GM18907 (cell line): ENCODE data around the gene ENO1.
"Not testable (repeated sequence)": the region's sequence is repeated elsewhere in the genome, so short reads cannot be mapped to it uniquely, and the experiment has no call there.

Experiments used
- ATAC-seq: cut with Tn5 transposase; IDR thresholded peaks from one replicate; pipeline ENCODE4 v1.9.1; 2021; ENCODE audit warnings: mild to moderate bottlenecking, moderate library complexity; ENCODE audit not compliant: unreplicated experiment

ENO1 gene

DNA sequence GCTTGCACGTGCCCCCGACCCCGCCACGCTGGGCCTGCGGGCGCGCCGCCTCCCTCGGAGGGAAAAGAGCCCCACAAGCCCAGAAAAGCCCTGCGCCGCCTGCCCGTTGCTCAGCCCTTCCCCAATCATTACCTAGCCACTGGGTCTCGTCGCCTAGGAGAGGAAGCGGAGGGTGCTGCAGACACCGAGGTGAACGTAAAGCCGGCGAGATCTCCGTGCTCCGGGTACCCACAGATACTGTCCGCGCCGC is at the start of gene ENO1:
Gene ENO1 (minus strand): TSS at position 239 of the 250 bp plus-strand sequence. CDS start 3,778 bp downstream, outside the sequence.
- ATAC-seq: no peak

DNA sequence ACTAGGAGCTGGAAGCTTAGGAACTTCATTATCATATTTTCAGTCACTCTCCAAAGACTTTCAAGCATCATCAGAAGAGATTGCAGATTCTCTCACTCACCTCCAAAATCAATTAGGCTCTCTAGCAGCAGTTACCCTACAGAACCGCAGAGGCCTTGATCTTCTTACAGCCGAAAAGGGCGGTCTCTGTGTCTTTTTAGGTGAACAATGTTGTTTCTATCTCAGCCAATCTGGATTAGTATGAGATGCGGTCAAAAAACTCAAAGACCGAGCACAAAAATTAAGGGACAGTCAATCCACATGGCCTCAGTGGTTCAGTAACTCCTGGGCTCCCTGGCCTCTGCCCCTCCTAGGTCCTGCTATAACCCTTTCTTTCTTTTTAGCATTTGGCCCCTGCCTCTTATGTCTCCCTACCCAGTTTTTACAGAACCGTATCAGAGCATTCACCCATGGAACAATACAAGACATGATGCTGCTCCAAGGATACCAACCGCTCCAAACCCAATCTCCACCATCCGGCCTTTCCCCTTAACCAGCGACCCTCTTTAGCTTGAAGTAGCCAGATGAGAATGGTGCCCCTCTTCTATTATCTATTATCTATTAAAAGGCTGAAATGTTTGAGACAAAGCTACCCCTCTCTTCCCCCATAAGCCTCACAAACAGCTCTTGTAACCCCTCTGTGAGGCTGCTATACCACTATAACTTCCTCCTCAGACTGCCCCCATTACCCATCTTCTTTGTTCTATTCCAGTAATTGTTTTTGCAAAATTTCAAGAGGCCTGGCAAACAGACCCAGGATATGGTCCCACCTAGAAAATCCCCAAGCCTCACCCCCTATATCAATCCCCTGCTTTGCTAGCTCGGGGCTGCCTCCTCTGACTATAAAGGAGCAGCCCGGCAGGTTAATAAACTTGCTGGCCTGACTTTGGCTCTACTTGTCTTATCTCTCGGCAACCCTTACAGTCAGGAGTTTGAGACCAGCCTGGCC is 48.5 kb upstream of the ENO1 start:
- ATAC-seq: no peak

DNA sequence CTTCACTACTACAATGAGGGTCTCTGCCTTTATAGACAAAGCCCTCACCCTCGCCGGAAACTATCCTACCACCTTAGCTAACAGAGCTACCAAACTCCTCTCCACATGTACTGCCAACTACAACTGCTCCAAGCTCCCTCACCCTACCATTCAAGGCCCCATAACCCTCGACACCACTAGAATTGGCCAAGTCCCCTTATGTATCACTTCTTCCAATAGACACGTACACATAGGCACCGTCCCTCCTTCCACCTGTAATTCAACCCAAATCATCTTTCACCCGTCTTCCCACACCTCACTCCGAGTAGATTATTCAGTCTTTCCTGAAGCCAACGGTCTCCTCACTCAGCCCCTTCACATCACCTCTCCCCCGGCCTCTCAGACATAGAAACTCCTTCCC is 47.5 kb upstream of the ENO1 start:
- no peak for ATAC-seq

DNA sequence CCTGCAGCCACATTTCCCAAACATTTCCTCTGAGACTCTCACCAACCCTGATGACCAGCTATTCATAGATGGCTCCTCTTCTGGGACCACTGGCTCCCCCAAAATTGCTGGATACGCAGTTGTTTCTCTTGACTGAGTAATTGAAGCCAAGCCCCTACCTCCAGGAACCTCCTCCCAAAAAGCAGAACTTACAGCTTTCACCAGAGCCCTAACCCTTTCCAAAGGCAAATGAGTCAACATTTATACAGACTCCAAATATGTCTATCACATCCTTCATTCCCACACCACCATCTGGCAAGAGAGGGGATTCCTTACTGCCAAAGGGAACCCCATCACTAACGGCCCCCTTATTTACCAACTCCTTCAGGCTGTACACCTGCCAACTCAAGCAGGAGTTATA is 46.9 kb upstream of the ENO1 start:
- no peak for ATAC-seq

DNA sequence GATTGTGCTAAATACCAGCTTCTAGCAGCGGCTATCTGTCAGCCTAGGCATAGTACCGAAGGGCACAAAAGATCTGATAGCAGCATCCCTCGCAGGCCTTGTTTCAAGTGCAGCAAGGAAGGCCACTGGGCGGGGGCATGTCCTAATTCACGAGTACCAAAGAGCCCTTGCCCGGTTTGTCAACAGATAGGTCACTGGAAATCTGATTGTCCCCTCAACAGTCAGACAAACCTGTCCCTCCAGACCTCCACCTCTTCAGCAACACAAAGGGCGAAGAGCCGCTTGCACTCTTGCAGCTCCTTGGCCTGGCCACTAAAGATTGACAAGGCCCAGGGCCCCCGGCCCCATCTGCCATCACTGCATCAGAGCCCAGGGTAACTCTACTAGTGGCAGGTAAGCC is 44.5 kb upstream of the ENO1 start:
- ATAC-seq: no peak

DNA sequence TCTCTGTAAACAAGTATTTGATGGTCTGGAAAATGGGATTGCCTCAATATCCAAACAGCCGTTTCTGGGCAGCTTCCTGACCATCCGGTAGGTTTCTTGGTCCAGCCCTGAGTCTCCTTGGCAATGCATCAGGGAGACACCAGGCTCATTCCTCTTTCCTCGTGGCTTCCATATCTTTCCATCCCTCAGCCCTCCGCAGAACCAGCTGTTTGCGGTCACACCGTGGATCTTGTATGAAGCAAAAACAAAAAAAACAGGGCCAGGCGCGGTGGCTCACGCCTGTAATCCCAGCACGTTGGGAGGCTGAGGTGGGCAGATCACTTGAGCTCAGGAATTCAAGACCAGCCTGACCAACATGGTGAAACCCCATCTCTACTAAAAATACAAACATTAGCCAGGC is 39.0 kb upstream of the ENO1 start:
- not testable (repeated sequence) for ATAC-seq

DNA sequence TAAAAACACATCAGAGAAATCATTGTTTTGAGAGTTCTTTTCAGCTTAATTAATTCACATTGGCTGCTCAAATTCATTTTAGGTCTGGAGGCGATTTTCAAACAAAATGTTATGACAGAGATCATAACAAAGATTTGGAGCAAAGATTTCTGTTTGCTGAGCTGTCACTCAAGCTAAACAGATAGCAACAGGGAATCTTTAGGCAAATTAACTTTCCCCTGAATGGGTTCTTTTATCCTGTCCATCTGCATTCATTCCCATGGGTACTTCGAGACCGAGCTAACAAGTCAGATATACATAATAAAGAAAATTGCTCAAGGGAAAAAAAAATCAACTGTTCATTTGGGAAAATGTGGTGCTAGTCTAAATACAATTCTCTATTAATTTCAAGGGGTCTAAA is 37.0 kb upstream of the ENO1 start:
- no peak for ATAC-seq

DNA sequence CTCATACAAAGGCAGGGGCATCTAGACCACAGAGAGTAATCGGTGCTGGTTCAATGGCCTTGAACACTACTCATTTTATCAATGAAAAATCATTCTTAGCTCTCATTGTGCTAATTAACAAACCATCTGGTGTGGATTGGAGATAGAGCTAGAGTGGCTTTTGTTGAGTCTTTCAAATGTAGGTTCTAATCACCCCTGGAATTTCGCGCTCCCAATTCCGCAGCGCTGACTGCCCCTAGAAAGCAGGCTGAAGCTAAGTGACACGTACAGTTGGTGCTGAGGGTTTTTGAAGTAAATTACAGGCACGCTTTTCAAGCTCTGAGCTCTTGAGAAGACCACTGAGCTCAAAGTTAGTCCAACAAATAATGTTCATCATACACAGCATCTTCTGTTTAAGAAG is 36.0 kb upstream of the ENO1 start:
- ATAC-seq: no peak

DNA sequence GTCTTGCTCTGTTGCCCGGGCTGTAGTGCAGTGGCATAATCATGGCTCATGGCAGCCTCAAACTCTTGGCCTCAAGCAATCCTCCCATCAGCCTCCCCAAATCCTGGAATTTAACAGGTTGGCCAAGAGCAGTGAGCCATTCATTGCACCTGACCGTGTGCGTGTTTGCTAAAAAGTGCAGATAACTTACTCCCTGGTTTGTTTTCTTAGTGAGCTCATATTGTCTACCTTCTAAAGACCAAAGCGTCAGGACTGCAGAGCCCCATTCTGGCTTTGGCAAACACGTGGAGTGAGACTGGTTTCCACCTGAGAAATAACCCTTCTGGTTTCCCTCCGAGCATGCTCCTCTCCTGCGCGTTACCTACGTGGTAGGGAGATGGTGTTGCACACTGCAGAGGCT is 35.0 kb upstream of the ENO1 start:
- no peak for ATAC-seq

DNA sequence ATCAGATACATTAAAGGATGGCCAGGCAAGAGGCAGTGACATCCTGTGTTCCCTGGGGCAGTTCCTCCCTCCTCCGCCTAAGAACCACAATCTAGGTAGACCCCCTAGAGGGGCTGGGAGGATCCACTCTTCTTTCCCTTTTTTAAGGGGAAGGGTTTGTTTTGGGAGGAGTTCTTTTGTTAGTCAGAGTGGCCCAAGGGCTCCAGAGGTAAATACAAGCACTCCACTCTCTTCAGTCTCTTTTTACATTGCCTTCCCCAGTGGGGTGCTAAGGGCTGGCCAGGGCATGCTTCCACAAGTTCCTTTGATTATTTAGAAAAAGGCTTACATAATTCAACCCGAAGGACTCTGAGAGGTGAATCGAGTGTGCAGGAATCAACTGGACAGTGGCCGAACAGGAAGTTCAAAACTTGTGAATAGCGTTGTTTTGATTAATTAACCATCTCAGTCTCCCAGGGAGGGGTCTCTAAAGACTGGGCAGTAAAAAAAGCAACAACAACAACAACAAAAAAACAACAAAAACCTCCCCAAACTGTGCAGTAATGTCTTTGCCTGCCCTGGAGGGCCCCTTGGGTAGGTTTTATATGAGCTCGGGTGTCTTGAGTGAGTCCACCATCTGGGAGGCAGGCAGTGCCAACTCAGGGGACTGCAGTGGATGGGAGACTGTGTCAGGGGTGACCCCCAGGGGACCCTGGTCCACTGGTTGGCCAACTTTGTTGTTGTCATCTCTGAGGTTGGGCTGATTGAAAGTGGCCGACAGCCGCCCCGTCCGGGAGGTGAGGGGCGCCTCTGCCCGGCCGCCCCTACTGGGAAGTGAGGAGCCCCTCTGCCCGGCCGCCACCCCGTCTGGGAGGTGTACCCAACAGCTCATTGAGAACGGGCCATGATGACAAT is 33.2 kb upstream of the ENO1 start:
- ATAC-seq: no peak

DNA sequence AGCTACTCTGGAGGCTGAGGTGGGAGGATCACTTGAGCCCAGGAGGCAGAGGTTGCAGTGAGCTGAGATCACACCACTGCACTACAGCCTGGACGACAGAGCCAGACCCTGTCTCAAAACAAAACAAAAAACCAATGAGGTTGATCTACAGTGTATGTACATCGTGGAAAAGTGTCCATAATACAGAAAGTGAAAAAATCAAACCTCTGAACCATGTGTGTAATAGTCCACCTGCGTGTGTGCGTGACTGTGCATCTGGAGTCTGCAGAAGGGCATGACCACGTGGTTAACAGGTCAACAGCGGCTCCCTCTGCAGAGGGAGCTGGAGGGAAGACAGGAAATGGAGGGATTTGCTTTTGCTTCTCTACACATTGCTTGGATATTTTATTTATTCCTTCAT is 32.4 kb upstream of the ENO1 start:
- no peak for ATAC-seq

DNA sequence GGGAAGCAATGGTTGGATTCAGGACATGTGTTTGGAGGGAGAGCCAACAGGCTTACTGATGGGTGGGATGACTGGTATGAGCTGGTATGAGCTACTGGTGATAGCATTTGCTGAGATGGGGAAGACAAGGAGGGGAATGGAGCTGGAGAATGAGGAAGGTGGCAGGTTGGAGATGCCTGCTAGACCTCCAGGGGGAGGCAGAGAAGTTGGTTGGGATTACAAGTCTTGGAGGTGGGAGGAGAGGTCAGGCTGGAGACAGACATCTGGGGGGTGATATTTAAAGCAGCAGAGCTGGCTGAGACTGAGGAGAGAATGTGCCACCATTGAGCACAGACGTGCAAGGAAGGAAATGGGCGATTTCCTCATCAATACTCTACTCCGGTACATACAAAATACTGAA is 31.8 kb upstream of the ENO1 start:
- no peak for ATAC-seq

DNA sequence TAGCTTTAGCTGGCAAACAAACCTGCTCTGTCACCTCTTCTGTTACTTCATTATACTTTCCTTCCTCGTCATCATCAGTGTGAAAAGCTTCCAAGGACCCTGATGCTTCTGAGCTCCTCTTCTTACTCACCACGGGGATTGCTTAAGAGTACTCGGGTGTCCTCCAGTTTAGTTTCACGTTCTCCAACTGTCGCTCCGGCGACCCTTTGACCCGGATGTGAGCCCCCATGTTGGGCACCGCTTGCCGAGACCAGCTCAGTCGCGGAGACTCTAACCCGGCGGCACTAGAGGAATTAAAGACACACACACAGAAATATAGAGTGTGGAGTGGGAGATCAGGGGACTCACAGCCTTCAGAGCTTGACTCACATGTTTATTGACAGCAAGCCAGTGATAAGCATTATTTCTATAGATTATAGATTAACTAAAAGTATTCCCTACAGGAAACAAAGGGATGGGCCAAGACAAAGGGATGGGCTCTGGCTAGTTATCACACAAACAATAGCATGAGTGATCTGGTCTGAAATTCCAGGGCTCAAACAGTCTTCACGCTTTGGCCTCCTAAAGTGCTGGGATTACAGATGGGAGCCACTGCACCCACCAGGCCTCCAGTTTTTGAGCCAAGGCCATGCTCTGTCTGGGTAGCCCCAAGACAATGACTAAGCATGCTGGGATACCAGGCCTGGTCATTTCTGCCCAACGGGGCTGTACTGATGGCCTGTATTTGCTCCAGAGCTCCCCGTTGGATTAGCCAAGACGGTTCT is 30.1 kb upstream of the ENO1 start:
- no peak for ATAC-seq

DNA sequence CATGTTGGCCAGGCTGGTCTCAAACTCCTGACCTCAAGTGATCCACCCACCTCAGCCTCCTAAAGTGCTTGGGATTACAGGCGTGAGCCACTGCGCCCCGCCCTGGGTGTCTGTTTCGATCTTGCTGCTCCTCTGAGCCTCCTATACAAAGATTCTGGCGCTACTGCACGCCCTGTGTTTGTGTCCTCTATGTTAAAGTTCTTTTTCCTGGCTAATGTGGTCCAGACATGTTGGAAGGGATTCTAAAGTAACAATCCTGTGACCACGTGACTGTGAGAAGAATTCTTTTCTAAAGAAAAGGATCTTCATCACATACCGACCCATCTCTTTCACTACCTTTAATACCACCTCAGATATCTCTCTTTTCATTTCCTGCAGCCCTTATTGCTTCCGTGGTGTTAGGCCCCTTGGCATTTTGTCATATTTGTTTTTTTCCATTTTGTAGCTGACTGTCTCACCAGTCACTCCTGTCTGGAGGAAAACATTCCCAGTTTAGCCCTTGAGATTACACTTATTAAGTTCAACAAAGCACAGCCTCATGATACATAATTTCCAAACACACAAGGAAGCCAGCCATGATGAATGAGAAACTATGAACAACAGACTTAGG is 27.2 kb upstream of the ENO1 start:
- no peak for ATAC-seq

DNA sequence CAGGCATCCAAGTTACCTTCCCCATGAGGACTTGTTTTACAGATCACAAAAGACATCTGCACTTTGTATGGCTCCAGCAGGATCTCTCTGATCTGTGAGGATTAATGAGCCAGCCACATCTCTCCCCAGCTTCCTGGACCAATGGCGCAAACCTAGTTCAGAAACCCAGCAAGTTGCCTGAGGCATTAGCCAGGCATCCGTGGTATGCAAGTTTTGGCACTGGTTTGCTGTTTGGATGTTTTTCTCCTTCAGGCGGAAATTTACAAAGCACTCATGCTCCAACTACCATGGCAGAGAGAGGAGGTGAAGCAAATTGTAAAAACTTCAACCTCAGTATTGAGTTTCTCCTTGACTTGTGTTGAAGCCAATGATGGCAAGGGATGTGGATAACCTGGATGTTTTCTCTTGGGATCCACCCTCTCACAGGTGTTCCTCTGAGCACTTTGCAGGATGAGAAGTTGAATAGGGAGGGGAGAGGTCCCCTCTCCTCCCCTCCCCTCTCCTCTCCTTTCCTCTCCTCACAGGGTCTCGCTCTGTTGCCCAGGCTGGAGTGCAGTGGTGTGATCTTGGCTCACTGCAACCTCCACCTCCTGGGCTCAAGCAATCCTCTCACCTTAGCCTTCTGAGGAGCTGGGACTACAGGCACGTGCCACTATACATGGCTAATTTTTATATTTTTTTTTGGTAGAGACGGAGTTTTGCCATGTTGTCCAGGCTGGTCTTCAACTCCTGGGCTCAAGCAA is 25.6 kb upstream of the ENO1 start:
- no peak for ATAC-seq

DNA sequence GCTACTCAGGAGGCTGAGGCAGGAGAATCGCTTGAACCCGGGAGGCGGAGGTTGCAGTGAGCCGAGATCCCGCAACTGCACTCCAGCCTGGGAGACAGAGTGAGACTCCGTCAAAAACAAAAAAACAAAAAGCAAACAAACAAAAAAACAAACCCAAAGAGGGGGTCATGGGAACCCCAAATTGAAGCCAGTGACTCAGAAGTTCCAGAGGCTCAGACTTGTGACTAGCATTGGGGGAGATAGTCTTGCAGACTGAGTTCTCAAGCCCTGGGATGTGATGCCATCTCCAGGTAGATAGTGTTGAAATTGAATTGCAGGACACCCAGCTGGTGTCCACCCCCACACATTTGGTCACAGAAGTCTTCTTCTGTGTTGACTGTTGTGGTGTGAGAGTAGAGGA is 24.9 kb upstream of the ENO1 start:
- ATAC-seq: no peak

DNA sequence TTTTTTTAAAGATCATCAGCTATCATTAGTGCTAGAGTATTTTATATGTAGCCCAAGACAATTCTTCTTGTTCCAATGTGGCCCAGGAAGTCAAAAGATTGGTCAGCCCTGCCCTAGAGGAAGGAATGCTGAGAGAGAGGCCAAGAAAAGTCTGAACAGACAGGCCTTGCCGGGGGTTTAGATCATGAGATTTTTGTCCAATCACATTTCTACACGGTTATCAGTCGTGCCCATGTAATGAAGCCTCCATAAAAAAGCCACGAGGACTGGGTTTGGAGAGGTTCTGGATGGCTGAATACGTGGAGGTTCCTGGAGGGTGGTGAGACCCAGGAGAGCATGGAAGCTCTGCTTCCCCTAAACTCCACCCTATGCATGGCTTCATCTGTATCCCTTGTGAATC is 24.3 kb upstream of the ENO1 start:
- ATAC-seq: no peak

DNA sequence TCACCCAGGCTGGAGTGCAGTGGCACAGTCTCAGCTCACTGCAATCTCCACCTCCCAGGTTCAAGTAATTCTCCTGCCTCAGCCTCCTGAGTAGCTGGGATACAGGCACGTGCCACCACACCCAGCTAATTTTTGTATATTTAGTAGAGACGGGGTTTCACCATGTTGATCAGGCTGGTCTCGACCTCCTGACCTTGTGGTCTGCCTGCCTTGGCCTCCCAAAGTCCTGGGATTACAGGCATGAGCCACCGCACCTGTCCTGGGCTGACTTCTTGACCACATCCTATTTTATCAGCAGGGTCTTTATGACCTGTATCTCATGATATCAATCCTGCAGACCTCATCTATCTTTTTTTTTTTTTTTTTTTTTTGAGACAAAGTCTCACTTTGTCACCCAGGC is 22.2 kb upstream of the ENO1 start:
- not testable (repeated sequence) for ATAC-seq

DNA sequence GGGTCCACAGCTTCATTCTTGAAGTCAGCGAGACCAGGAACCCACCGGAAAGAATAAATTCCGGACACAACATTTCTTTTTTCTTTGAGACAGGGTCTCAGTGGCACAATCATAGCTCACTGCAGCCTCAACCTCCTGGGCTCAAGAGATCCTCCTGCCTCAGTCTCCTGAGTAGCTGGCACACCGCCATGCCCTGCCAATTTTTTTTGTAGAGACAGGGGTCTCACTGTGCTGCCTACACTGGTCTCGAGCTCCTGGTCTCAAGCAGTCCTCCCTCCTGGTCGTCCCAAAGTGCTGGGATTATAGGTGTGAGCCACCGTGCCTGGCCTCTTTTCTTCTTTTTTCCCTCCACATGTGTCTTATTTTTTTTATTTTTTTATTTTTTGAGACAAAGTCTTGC is 20.6 kb upstream of the ENO1 start:
- no peak for ATAC-seq

DNA sequence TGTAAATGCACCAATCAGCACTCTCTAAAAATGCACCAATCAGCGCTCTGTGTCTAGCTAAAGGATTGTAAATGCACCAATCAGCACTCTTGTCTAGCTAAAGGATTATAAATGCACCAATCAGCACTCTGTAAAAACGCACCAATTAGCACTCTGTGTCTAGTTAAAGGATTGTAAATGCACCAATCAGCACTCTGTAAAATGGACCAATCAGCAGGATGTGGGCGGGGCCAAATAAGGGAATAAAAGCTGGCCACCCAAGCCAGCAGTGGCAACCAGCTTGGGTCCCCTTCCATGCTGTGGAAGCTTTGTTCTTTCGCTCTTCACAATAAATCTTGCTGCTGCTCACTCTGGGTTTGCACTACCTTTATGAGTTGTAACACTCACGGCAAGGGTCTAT is 19.9 kb upstream of the ENO1 start:
- ATAC-seq: not testable (repeated sequence)
